GM03348 (cell line): ENCODE data around the gene VGF.

Source experiments
- DNase-seq: peaks from one replicate; pipeline ENCODE4 v3.0.0; 2012; ENCODE audit warnings: low spot score

The VGF gene

DNA sequence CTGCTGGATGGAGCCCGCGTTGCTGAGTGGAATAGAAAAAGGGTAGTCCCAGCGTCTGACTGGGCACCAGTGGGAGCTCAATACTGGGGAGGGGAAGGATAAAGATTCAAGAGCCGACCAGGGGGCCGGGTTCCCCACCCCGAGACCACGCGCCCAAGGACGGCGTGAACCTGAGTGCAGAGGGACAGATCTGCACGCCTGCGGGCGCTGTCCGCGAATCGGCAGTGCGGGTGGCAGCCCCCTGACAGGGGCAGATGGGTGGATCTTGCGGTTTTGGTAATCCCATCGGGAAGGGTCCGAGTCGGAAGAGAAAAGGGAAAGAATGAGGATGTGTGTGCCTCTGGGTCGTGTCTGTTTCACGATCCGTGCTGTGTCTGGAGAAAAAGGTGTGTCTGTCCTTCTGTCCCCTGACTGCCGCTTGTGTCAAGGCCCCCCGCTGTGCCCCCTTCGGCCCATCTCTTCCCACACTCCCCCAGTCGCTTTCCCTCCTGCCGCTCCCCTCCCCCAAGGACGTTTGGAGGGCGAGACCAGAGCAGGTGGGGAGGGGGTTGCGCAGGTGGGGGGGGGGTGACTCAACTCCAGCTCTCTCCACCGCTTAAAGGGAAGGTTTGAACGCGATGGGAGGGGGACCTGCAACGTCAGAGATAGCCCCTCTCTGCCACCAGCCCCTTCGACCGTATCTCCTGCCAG is 734 bp upstream of the VGF start:
- DNase-seq, result no peak

- peak; percentile 75 for DNase-seq
Observed at GRCh38 chr7:101164071-101164840, 1.1 kb downstream of the VGF start.

GRCh38 chr7:101163279-101164070 is 1.9 kb downstream of the VGF start:
- DNase-seq, result no peak

- DNase-seq, result peak; percentile 67
Observed at GRCh38 chr7:101162551-101163278, 2.7 kb downstream of the VGF start.

DNA sequence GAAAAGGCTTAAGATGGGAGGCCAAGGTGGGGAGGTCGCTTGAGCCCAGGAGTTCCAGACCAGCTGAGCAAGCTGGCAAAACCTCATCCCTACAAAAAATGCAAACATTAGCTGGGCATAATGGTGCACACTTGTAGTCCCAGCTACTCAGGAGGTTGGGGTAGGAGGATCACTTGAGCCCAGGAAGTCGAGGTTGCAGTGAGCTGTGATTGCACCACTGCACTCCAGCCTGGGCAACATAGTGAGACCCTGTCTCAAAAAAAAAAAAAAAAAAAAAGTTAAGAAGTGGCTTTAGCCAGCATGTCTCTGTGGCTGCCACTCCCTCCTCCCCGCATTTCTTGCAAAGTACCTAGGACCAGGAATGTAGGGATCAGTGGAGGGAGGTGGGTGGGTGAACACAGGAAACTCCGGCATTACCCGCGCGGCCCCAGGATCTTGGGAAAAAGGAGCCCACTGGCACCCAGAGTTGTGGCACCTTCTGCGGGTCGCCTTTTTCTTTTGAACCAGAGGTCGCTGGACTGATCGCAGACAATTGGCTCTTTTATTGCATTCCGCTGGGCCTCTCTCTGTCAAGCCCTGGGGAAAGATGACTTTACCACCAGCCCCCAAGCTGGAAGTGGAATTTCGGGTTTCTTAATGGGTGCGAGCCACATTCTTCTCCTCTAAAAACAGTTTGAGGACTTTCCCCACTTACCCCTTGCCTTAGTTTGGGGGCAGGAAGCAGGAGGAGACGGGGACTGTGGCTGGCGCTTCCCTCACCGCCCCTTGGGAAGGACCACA is 3.5 kb downstream of the VGF start:
- DNase-seq, result no peak

- no peak for DNase-seq
Observed at GRCh38 chr7:101160910-101161309, 4.5 kb downstream of the VGF start.

- no peak for DNase-seq
Observed at GRCh38 chr7:101159696-101160674, 5.4 kb downstream of the VGF start.

GRCh38 chr7:101156866-101157589 is 8.3 kb downstream of the VGF start:
- DNase-seq, result no peak

- DNase-seq, result no peak
Observed at GRCh38 chr7:101156277-101156676, 9.1 kb downstream of the VGF start.

DNA sequence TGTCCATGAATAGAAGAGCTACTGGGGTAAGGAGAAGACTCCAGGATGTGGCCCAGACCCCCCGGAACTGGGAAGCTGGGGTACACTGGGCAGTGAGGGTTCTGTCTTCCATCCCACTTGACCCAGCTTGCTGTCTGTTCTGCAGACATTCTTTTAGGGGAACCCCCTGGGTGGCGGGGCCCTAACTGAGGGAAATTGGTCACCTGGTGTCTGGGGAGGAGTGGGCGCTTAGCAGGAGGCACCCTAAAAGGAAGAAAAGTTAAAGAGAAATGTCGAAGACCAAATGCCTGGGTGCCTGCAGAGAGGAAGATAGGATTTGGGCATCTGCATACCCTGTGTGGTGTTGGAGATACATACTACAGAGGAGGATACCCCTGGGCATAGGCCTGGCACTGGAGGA is 10.1 kb downstream of the VGF start:
- DNase-seq, result no peak

- peak; percentile 43 for DNase-seq
Observed at GRCh38 chr7:101154693-101155102, 10.7 kb downstream of the VGF start.

- peak; percentile 99 for DNase-seq
Observed at GRCh38 chr7:101153969-101154692, 11.2 kb downstream of the VGF start, which contains the start of gene AP1S1. Gene AP1S1, plus strand, starts transcription at chr7:101154476. Its CDS starts 39 bp downstream, at chr7:101154515.

GRCh38 chr7:101151908-101152651 is 13.3 kb downstream of the VGF start:
- no peak for DNase-seq

GRCh38 chr7:101140746-101141382 is 24.5 kb downstream of the VGF start:
- DNase-seq, result no peak

DNA sequence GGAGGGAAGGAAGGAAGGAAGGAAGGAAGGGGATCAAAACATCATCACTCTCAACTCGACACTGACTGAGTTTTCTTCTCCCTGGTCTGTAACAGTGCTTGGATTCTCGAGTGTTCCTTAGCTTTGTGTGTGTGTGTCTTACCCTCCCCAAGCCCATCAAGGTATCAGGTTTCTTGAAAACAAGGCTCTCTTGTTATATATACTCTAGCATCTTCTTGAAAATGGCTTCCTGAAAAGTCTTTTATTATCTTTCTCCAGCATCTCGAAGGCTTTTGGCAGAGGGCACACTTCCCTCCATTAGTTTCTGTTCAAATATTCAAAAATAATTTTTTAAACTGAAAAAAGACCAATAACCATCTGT is 25.1 kb downstream of the VGF start:
- no peak for DNase-seq

GRCh38 chr7:101138213-101138870 is 27.0 kb downstream of the VGF start:
- peak; percentile 88 for DNase-seq

- DNase-seq, result no peak
Observed at GRCh38 chr7:101137651-101138212, 27.6 kb downstream of the VGF start.
